GDM1 (cell line): ENCODE measurements around the gene BRWD1.
A peak's percentile ranks its signal among the peaks of the same experiment; 100 is the strongest.

Experiments
- DNase-seq: peaks from one replicate; lab custom pipeline; 2025; lab: John Stamatoyannopoulos, UW

BRWD1 gene

GRCh38 chr21:39196838-39197237, 116.6 kb downstream of the BRWD1 start:
- no peak for DNase-seq

- DNase-seq, result no peak
Measured at GRCh38 chr21:39196310-39196709, 117.1 kb downstream of the BRWD1 start.

- DNase-seq, result no peak
Measured at GRCh38 chr21:39193380-39193779, 120.1 kb downstream of the BRWD1 start.

GRCh38 chr21:39189857-39190604, 123.4 kb downstream of the BRWD1 start:
- no peak for DNase-seq

GRCh38 chr21:39188521-39189139, 124.8 kb downstream of the BRWD1 start:
- no peak for DNase-seq

GRCh38 chr21:39187141-39187540, 126.3 kb downstream of the BRWD1 start:
- DNase-seq, result no peak

GRCh38 chr21:39186676-39187075, 126.8 kb downstream of the BRWD1 start:
- no peak for DNase-seq

- no peak for DNase-seq
Measured at GRCh38 chr21:39185157-39185556, 128.3 kb downstream of the BRWD1 start.

- no peak for DNase-seq
Measured at GRCh38 chr21:39184050-39184980, 129.1 kb downstream of the BRWD1 start.

- DNase-seq, result peak; percentile 94
Measured at GRCh38 chr21:39183272-39184049, 130.0 kb downstream of the BRWD1 start, which contains the start of gene PSMG1. Gene PSMG1, minus strand, starts transcription at chr21:39183451. Its CDS starts 66 bp downstream, at chr21:39183385.

- no peak for DNase-seq
Measured at GRCh38 chr21:39182484-39183271, 130.8 kb downstream of the BRWD1 start.

- no peak for DNase-seq
Measured at GRCh38 chr21:39182016-39182415, 131.4 kb downstream of the BRWD1 start.

GRCh38 chr21:39181205-39181818, 132.1 kb downstream of the BRWD1 start:
- DNase-seq, result no peak

GRCh38 chr21:39180429-39181019, 132.9 kb downstream of the BRWD1 start:
- DNase-seq, result no peak

- no peak for DNase-seq
Measured at GRCh38 chr21:39178421-39178820, 135.0 kb downstream of the BRWD1 start.

- no peak for DNase-seq
Measured at GRCh38 chr21:39176271-39176709, 137.1 kb downstream of the BRWD1 start.

- DNase-seq, result no peak
Measured at GRCh38 chr21:39175665-39176064, 137.8 kb downstream of the BRWD1 start.

- no peak for DNase-seq
Measured at GRCh38 chr21:39175154-39175553, 138.3 kb downstream of the BRWD1 start.

GRCh38 chr21:39173716-39174680, 139.4 kb downstream of the BRWD1 start:
- no peak for DNase-seq
